ENCODE measurements around the gene FZD10.

GRCh38 chr12:130126023-130126432, 36.2 kb upstream of the FZD10 start:
- TF ChIP-seq GABPA (IDR thresholded peaks at IDR 0.05; ENCODE audit: low read depth) (no peak), POLR2AphosphoS5 (IDR thresholded peaks at IDR 0.05; ENCODE audit: low read depth) (no peak), CTCF (IDR thresholded peaks at IDR 0.05; ENCODE audit: insufficient read depth, low read length) (no peak)

Measured in HL-60 (cell line).